D721Med (cell line): ENCODE data around the gene P2RY12.

Source experiments
- DNase-seq: peaks from one replicate; pipeline ENCODE4 v3.0.0; 2011; ENCODE audit warnings: low spot score; ENCODE audit not compliant: insufficient read length
- FAIRE-seq: peaks from 2 replicates; lab custom pipeline; 2011; peaks lifted over from hg19 to GRCh38; lab: Jason Lieb, UNC
- CTCF ChIP-seq: IDR thresholded peaks from 2 replicates; pipeline ENCODE4 v1.5.1; 2012; ENCODE audit warnings: mild to moderate bottlenecking, control low read depth; ENCODE audit not compliant: insufficient read depth; ENCODE audit errors: missing control alignments

P2RY12 gene

GRCh38 chr3:151296226-151296625 lies 88.3 kb downstream of the P2RY12 start:
- DNase-seq: no peak
- no peak for FAIRE-seq
- no peak for TF ChIP-seq CTCF

DNA sequence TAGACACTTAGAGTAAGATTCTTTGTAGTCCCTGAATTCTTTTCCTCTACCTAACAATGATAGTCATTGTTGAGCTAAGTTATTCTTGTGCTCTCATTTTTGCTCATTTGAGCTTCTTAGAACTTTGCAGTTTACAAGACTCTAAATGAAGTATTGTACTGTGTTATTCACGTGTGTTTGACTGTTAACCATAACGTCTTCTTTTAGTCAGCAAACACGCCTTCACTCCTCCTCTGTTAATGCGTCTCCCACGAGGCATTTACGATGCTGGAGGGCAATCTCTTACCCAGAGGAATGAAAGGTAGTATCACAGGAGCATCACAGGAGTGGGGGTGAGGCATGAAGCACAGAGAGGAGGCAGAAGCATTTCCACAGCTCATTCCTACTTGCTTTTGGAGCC lies 91.4 kb downstream of the P2RY12 start:
- FAIRE-seq: no peak
- no peak for DNase-seq
- TF ChIP-seq CTCF: no peak

DNA sequence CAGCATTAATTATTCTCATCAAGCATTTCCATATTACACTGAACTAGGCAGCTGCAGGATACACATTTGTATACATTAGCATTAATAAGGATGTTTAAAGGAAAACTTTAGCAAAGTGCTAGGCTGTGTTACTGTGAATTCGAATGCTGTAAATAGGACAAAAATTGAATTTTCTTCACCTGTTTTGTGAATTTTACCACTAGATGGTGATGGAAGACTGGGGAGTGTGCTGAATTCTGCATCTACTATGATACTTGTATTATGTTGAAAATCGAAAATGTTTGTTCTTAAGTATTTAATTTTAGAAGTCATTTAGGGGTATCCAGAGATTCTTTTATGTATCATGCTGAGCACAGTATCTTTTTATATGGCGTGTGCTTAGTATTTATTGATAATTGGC lies 93.9 kb downstream of the P2RY12 start:
- DNase-seq: no peak
- FAIRE-seq: no peak
- TF ChIP-seq CTCF: peak; percentile 61

DNA sequence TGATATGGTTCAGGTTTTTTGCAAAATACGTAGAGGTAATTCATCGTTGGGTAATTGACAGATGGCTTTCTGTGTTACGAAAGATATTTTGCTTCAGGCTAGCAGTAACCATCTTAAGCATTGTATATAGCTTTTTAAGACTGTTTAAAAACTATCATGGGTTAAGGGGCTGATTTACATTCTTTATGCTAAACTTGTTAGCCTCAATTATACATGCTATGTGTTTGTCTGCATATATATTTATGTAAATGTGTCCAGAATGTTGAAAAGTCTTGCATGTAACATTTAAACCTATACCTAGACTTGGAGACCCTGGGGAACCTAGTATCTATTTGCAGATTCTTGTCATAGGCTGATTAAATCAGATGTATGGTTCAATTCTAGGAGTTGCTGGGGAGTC lies 95.1 kb downstream of the P2RY12 start:
- DNase-seq: no peak
- no peak for TF ChIP-seq CTCF
- FAIRE-seq: no peak
